ENCODE results near the gene ELAVL1. TPM values are rescaled to one million over a fixed set of nuclear protein-coding genes. Genes with fewer than 3 reads are reported as not detected.

The ELAVL1 gene
- total and polyA plus RNA-seq, 9 of the 15 experiments (the other 6 are each of a cell fraction or from before 2014, with no cell fraction given), result 4.3 to 172 (median 69.2) TPM

GRCh38 chr19:8030960-8031359 lies 25.5 kb upstream of the ELAVL1 start:
- H3K27ac ChIP-seq (ENCODE audit: extremely low read depth, low read depth, low read length), result no peak overlapping the region
- 0 out of 4 replicates have a peak overlapping the region, but pooled peaks of 1 of the 2 experiments have one; percentile 6 for H3K9ac ChIP-seq (ENCODE audit: insufficient read depth in 1 of 2, low read depth in 2 of 2, low read length in 2 of 2)
- H3K4me2 ChIP-seq (ENCODE audit: insufficient read depth, low read length), result no peak overlapping the region
- intact Hi-C loops (cut with micrococcal nuclease) (no loop called here), in situ Hi-C loops (cut with MboI) (no loop called here)
- H4K20me1 ChIP-seq (replicated peaks; ENCODE audit: control insufficient read depth, insufficient read depth, low read length), result no peaks in the 10 kb centered on the region
- FAIRE-seq (no peak), ATAC-seq (no peak), DNase-seq (ENCODE audit: extremely low read depth in 1 of 4, low spot score in 3 of 4) (no peak)
- POLR2A ChIA-PET, result interaction anchor here (0.9 kb wide), 1 partner anchor 25 kb away, joined by 4 read pairs; the partner anchor contains the start of gene ELAVL1
- no peak overlapping the region for H3K4me3 ChIP-seq
- peaks cover 3% of the 10 kb centered on the region; the same call in 1 of the 2 replicates for H3K9me3 ChIP-seq (replicated peaks; ENCODE audit: control insufficient read depth, insufficient read depth, low read depth, low read length)
- H3K27me3 ChIP-seq (ENCODE audit: control insufficient read depth in 2 of 2, insufficient read depth in 2 of 2, low read length in 2 of 2), result no peaks in the 10 kb centered on the region
- TF ChIP-seq TAL1 (IDR thresholded peaks at IDR 0.05), result no peak
- TF ChIP-seq ZHX1 (conservative IDR thresholded peaks at IDR 0.05; ENCODE audit: low read length), result no peak
- TF ChIP-seq GTF2B (IDR thresholded peaks at IDR 0.05; ENCODE audit: extremely low read depth, insufficient read length), result no peak
- TF ChIP-seq BCL6 (CRISPR knock-in tag; IDR thresholded peaks at IDR 0.05), result no peak
- peak; percentile 92 for TF ChIP-seq ZNF12 (CRISPR knock-in tag; IDR thresholded peaks at IDR 0.05)
- no peak for TF ChIP-seq THAP12 (CRISPR knock-in tag; IDR thresholded peaks at IDR 0.05)
- CTCF ChIA-PET (ENCODE audit: low intra/inter-chr PET ratio), result no interaction called here
- no peaks in the 10 kb centered on the region for H3K79me2 ChIP-seq (ENCODE audit: control insufficient read depth, insufficient read depth, low read length)
- no peaks in the 10 kb centered on the region for H3K9me1 ChIP-seq (ENCODE audit: control insufficient read depth, insufficient read depth, low read length)
- BruUV-seq (replicated peaks), result no TSS peak
- H3K36me3 ChIP-seq (ENCODE audit: control insufficient read depth, insufficient read depth, low read length), result no peaks in the 10 kb centered on the region
- H2AFZ ChIP-seq (ENCODE audit: low read depth, low read length), result no peak overlapping the region
- 72% methylated on average over 8 of the region's 8 CpGs for whole genome bisulfite sequencing (ENCODE audit: insufficient coverage, low coverage, missing lambda C conversion rate)
- H3K4me1 ChIP-seq (replicated peaks in 1 of 2; ENCODE audit: control insufficient read depth in 2 of 2, insufficient read depth in 2 of 2, low read length in 2 of 2), result peaks cover 21 to 36% of the 10 kb centered on the region in 2 experiments
